ENCODE results near the gene VTI1A.

Gene VTI1A

GRCh38 chr10:112741830-112742402 is 294.9 kb downstream of the VTI1A start:
- Histone ChIP-seq H3K9ac (no peak overlapping the region), H3K4me1 (peaks cover 4% of the 10 kb centered on the region), H3K4me2 (ENCODE audit: low read length) (peak overlapping the region; percentile 20), H3K27me3 (ENCODE audit: control insufficient read depth, insufficient read depth, low read length) (no peaks in the 10 kb centered on the region), H3K27ac (no peak overlapping the region), H3K9me3 (ENCODE audit: control insufficient read depth, low read length) (no peaks in the 10 kb centered on the region), H3K79me2 (no peaks in the 10 kb centered on the region), H3K36me3 (ENCODE audit: control insufficient read depth, insufficient read depth, low read length) (no peaks in the 10 kb centered on the region), H2AFZ (no peak overlapping the region), H3K4me3 (ENCODE audit: low read depth, low read length) (no peak overlapping the region)
- TF ChIP-seq, protein P1, sequence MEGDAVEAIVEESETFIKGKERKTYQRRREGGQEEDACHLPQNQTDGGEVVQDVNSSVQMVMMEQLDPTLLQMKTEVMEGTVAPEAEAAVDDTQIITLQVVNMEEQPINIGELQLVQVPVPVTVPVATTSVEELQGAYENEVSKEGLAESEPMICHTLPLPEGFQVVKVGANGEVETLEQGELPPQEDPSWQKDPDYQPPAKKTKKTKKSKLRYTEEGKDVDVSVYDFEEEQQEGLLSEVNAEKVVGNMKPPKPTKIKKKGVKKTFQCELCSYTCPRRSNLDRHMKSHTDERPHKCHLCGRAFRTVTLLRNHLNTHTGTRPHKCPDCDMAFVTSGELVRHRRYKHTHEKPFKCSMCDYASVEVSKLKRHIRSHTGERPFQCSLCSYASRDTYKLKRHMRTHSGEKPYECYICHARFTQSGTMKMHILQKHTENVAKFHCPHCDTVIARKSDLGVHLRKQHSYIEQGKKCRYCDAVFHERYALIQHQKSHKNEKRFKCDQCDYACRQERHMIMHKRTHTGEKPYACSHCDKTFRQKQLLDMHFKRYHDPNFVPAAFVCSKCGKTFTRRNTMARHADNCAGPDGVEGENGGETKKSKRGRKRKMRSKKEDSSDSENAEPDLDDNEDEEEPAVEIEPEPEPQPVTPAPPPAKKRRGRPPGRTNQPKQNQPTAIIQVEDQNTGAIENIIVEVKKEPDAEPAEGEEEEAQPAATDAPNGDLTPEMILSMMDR (IDR thresholded peaks at IDR 0.05): no peak

DNA sequence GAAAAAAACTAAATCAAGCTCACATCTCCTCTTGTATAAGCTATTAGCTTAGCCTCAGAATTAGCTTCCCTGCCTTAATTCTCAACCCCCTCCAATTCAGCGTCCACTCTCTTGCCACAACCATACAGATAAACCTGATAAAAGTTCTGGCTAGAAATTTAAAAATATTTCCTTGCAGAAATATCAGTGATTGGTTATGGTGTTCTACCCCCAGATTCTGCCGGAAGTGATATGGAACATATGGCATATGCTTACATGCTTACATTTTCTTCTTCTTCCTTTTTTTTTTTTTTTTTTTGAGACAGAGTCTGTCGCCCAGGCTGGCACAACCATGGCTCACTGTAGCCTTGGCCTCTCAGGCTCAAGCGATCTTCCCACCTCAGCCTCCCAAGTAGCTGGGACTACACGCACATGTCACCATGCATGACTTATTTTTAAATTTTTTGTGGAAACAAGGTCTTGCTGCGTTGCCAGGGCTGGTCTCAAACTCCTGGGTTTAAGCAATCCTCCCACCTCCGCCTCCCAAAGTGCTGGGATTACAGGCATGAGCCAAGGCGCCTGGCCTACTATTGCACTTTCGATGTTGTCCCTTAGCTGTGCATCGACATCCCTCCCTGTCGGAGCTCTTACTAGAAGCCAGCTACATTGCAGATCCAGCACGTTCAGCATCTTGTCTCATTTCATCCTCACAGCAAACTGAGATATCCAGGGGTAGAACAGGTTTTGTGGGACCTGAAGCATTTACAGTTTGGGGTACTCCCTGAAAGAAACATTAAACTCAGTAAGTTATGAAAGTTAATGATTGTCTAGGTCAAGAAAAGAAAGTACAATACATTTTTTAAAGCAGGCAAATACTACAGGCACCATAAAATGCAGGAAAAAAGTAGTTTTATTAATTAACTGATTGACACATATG is 297.4 kb downstream of the VTI1A start:
- no peaks in the 10 kb centered on the region for H3K9me3 ChIP-seq (ENCODE audit: control insufficient read depth, low read length)
- no peak overlapping the region for H2AFZ ChIP-seq
- no peak overlapping the region for H3K4me3 ChIP-seq (ENCODE audit: low read depth, low read length)
- no peak overlapping the region for H3K4me2 ChIP-seq (ENCODE audit: low read length)
- H3K36me3 ChIP-seq (ENCODE audit: control insufficient read depth, insufficient read depth, low read length): no peaks in the 10 kb centered on the region
- TF ChIP-seq, protein P1 (IDR thresholded peaks at IDR 0.05): no peak
- H3K9ac ChIP-seq: no peak overlapping the region
- H3K79me2 ChIP-seq: no peaks in the 10 kb centered on the region
- H3K27ac ChIP-seq: no peak overlapping the region
- no peaks in the 10 kb centered on the region for H3K27me3 ChIP-seq (ENCODE audit: control insufficient read depth, insufficient read depth, low read length)
- H3K4me1 ChIP-seq: peaks cover 4% of the 10 kb centered on the region

GRCh38 chr10:112746329-112746728 is 299.3 kb downstream of the VTI1A start:
- TF ChIP-seq, protein P1 (IDR thresholded peaks at IDR 0.05): no peak
- H3K9ac ChIP-seq: no peak overlapping the region
- no peaks in the 10 kb centered on the region for H3K27me3 ChIP-seq (ENCODE audit: control insufficient read depth, insufficient read depth, low read length)
- H3K36me3 ChIP-seq (ENCODE audit: control insufficient read depth, insufficient read depth, low read length): no peaks in the 10 kb centered on the region
- no peaks in the 10 kb centered on the region for H3K9me3 ChIP-seq (ENCODE audit: control insufficient read depth, low read length)
- no peak overlapping the region for H3K27ac ChIP-seq
- no peak overlapping the region for H2AFZ ChIP-seq
- H3K4me1 ChIP-seq: peaks cover 12% of the 10 kb centered on the region
- no peak overlapping the region for H3K4me3 ChIP-seq (ENCODE audit: low read depth, low read length)
- no peaks in the 10 kb centered on the region for H3K79me2 ChIP-seq
- no peak overlapping the region for H3K4me2 ChIP-seq (ENCODE audit: low read length)

DNA sequence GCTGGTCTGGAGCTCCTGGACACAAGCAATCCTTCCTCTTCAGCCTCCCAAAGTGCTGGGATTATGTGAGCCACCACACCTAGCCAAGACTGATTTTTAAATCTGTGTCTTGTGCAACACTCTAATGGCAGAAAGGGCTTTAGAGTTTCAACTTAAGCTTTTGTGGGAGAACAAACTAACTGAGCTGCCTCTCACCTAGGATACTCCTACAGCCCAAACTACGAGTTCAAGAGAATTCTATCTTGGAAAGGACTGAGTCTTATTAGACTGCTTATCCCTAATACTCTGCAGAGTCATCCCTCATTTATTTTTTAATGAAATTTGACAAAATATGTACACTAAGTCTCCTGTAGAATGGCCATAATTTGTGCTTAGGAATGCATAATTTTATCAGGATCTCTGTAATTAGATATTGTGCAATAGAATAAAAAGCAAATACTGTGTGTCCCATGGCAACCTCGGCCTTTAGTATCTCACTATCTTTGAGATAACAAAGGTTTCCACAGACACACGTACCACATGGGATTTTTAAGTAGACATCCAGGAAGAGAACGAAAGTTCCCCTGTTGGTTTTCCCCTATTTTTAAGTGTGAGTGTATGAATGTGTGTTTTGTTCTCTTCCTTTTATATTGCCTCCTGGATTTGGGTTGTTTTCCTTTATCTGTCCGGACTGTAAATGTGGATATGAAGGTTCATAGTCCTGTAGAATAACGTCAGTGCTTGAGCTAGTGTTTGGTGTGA is 303.6 kb downstream of the VTI1A start:
- Histone ChIP-seq H3K9ac (no peak overlapping the region), H3K27me3 (ENCODE audit: control insufficient read depth, insufficient read depth, low read length) (no peaks in the 10 kb centered on the region), H3K4me3 (ENCODE audit: low read depth, low read length) (no peak overlapping the region), H3K4me1 (peaks cover 20% of the 10 kb centered on the region), H3K27ac (no peak overlapping the region), H3K9me3 (ENCODE audit: control insufficient read depth, low read length) (no peaks in the 10 kb centered on the region), H2AFZ (no peak overlapping the region), H3K79me2 (no peaks in the 10 kb centered on the region), H3K36me3 (ENCODE audit: control insufficient read depth, insufficient read depth, low read length) (no peaks in the 10 kb centered on the region), H3K4me2 (ENCODE audit: low read length) (no peak overlapping the region)
- TF ChIP-seq, protein P1 (IDR thresholded peaks at IDR 0.05): no peak
